HepG2 (cell line): ENCODE measurements around the gene RAPGEF6. TPM values are rescaled to one million over a fixed set of nuclear protein-coding genes. Genes with fewer than 3 reads are reported as not detected.
A peak's percentile ranks its signal among the peaks of the same experiment; 100 is the strongest.

ENCODE experiments used
- ATF2 ChIP-seq: sonication (generic); formaldehyde crosslinking; IDR thresholded peaks from 2 replicates; pipeline ENCODE4 v1.4.0; 2020; ENCODE audit warnings: missing genetic modification reagents
- ATRX ChIP-seq: sonication (generic); formaldehyde crosslinking; IDR thresholded peaks from 2 replicates; pipeline ENCODE4 v1.4.0; 2020; ENCODE audit warnings: missing genetic modification reagents, borderline replicate concordance
- BCL6 ChIP-seq: IDR thresholded peaks from 2 replicates; pipeline ENCODE4 v1.6.1; 2016; ENCODE audit warnings: missing genetic modification reagents, missing compliant biosample characterization
- CHCHD3 ChIP-seq: sonication (generic); formaldehyde crosslinking; IDR thresholded peaks from 2 replicates; pipeline ENCODE4 v1.8.0; 2022; ENCODE audit warnings: mild to moderate bottlenecking, missing genetic modification reagents, moderate library complexity
- ELF3 ChIP-seq: IDR thresholded peaks from 2 replicates; pipeline ENCODE4 v1.6.1; 2016; ENCODE audit warnings: missing genetic modification reagents, missing compliant biosample characterization
- ELK4 ChIP-seq: sonication (generic); formaldehyde crosslinking; IDR thresholded peaks from 2 replicates; pipeline ENCODE4 v1.9.0; 2021; ENCODE audit warnings: missing genetic modification reagents, borderline replicate concordance
- FOXP1 ChIP-seq, 2 experiments: fragments of 450-650 bp in 1 of 2; IDR thresholded peaks; 2 replicates each; pipeline ENCODE4 v1.6.1; 2017 to 2018; ENCODE audit warnings: antibody characterized with exemption in 1 of 2
- PAWR ChIP-seq: sonication (generic); formaldehyde crosslinking; IDR thresholded peaks from 2 replicates; pipeline ENCODE4 v1.4.0; 2020; ENCODE audit warnings: missing genetic modification reagents, mild to moderate bottlenecking, borderline replicate concordance
- RAD21 ChIP-seq: fragments of 450-650 bp; formaldehyde crosslinking; IDR thresholded peaks from 2 replicates; pipeline ENCODE4 v1.5.0; 2020; ENCODE audit warnings: mild to moderate bottlenecking
- SIN3B ChIP-seq: fragments of 150-350 bp; IDR thresholded peaks from 2 replicates; pipeline ENCODE4 v1.6.1; 2014; ENCODE audit warnings: low read length
- SMAD9 ChIP-seq: sonication (generic); formaldehyde crosslinking; IDR thresholded peaks from 2 replicates; pipeline ENCODE4 v1.5.1; 2020; ENCODE audit warnings: mild to moderate bottlenecking, missing genetic modification reagents
- SMARCE1 ChIP-seq: fragments of 450-650 bp; IDR thresholded peaks from 2 replicates; pipeline ENCODE4 v1.6.1; 2017; ENCODE audit warnings: borderline replicate concordance
- SNRNP70 ChIP-seq: fragments of 200-400 bp; formaldehyde crosslinking; IDR thresholded peaks from 2 replicates; pipeline ENCODE4 v1.6.1; 2017; ENCODE audit warnings: mild to moderate bottlenecking, low read depth, low read length, moderate library complexity
- SOX6 ChIP-seq, 2 experiments: fragments of 450-650 bp in 1 of 2; sonication (generic) in 1 of 2; formaldehyde crosslinking in 1 of 2; IDR thresholded peaks; 2 replicates each; pipeline versions ENCODE4 v1.4.0 to v1.6.1; 2017 to 2020; ENCODE audit warnings: antibody characterized with exemption in 1 of 2, mild to moderate bottlenecking in 1 of 2, missing genetic modification reagents in 1 of 2
- STAG1 ChIP-seq: sonication (generic); formaldehyde crosslinking; IDR thresholded peaks from 2 replicates; pipeline ENCODE4 v1.4.0; 2020; ENCODE audit warnings: missing genetic modification reagents
- TAF1 ChIP-seq: sonication (generic); formaldehyde crosslinking; IDR thresholded peaks from 2 replicates; pipeline ENCODE4 v1.4.0; 2020; ENCODE audit warnings: missing genetic modification reagents
- ZBTB3 ChIP-seq: sonication (generic); formaldehyde crosslinking; IDR thresholded peaks from 2 replicates; pipeline ENCODE4 v1.4.0; 2020; ENCODE audit warnings: low read depth, mild to moderate bottlenecking, moderate library complexity, missing genetic modification reagents, borderline replicate concordance
- ZBTB37 ChIP-seq: sonication (generic); formaldehyde crosslinking; IDR thresholded peaks from 2 replicates; pipeline ENCODE4 v1.4.0; 2020; ENCODE audit warnings: mild to moderate bottlenecking, missing genetic modification reagents
- ZFP37 ChIP-seq: sonication (generic); formaldehyde crosslinking; IDR thresholded peaks from 2 replicates; pipeline ENCODE4 v1.4.0; 2020; ENCODE audit warnings: missing genetic modification reagents, borderline replicate concordance
- ZMYM2 ChIP-seq: sonication (generic); formaldehyde crosslinking; IDR thresholded peaks from 2 replicates; pipeline ENCODE4 v1.8.0; 2022; ENCODE audit warnings: mild to moderate bottlenecking, missing genetic modification reagents
- ZNF17 ChIP-seq: sonication (generic); formaldehyde crosslinking; IDR thresholded peaks from 2 replicates; pipeline ENCODE4 v1.5.0; 2020; ENCODE audit warnings: mild to moderate bottlenecking, missing genetic modification reagents
- ZNF24 ChIP-seq: fragments of 450-650 bp; IDR thresholded peaks from 2 replicates; pipeline ENCODE4 v1.6.1; 2017; ENCODE audit warnings: antibody characterized with exemption, mild to moderate bottlenecking
- ZNF292 ChIP-seq: sonication (generic); formaldehyde crosslinking; IDR thresholded peaks from 2 replicates; pipeline ENCODE4 v1.8.1; 2022; ENCODE audit warnings: mild to moderate bottlenecking, low read depth, missing genetic modification reagents, borderline replicate concordance
- ZNF484 ChIP-seq: sonication (generic); formaldehyde crosslinking; IDR thresholded peaks from 2 replicates; pipeline ENCODE4 v1.5.1; 2020; ENCODE audit warnings: mild to moderate bottlenecking, low read depth, missing genetic modification reagents, borderline replicate concordance
- ZNF558 ChIP-seq: sonication (generic); formaldehyde crosslinking; IDR thresholded peaks from 2 replicates; pipeline ENCODE4 v1.9.0; 2022; ENCODE audit warnings: mild to moderate bottlenecking, missing genetic modification reagents, borderline replicate concordance
- ZNF572 ChIP-seq: sonication (generic); formaldehyde crosslinking; IDR thresholded peaks from 2 replicates; pipeline ENCODE4 v1.5.1; 2020; ENCODE audit warnings: mild to moderate bottlenecking, missing genetic modification reagents
- ZNF768 ChIP-seq: sonication (generic); formaldehyde crosslinking; IDR thresholded peaks from 2 replicates; pipeline ENCODE4 v1.4.0; 2020; ENCODE audit warnings: missing genetic modification reagents
- ZNF781 ChIP-seq: sonication (generic); formaldehyde crosslinking; IDR thresholded peaks from 2 replicates; pipeline ENCODE4 v1.5.1; 2020; ENCODE audit warnings: borderline replicate concordance, mild to moderate bottlenecking, missing genetic modification reagents; ENCODE audit errors: not compliant biosample characterization
- polyA plus RNA-seq, 8 experiments: library from polyadenylated mRNA; depleted of rRNA in 3 of 8; stranded (reverse) in 7 of 8; unstranded in 1 of 8; fragments of >200 nt; fragmentation: Illumina TruSeq in 4 of 8; extraction: Trizol in 4 of 8; gene quantifications; 2 replicates each; pipeline versions ENCODE4 v1.2.1 to v1.2.3, GENCODE V29; 2011 to 2016; ENCODE audit warnings: low read depth in 4 of 8, missing spikeins in 1 of 8, mixed read lengths in 1 of 8; ENCODE audit not compliant: insufficient read depth in 1 of 8
- total RNA-seq, 5 experiments: library from RNA; depleted of rRNA; stranded (reverse); fragments of >200 nt; fragmentation: Illumina TruSeq; extraction: Trizol; gene quantifications; 2 replicates each; pipeline ENCODE4 v1.2.3, GENCODE V29; 2016; ENCODE audit warnings: low read depth in 1 of 5

Gene RAPGEF6
- total and polyA plus RNA-seq, 2 of the 13 experiments (the other 11 are each of a cell fraction or from before 2014, with no cell fraction given) = 7.7 to 24.6 TPM

- no peak for TF ChIP-seq SOX6 (IDR thresholded peaks at IDR 0.05)
- TF ChIP-seq SOX6 (CRISPR knock-in tag; IDR thresholded peaks at IDR 0.05) = no peak
- TF ChIP-seq ELF3 (CRISPR knock-in tag) = 0 out of 2 replicates have a peak, but pooled peaks have one; percentile 40
- no peak for TF ChIP-seq ELK4 (CRISPR knock-in tag)
- TF ChIP-seq ZNF17 (CRISPR knock-in tag) = no peak
- TF ChIP-seq ATF2 (CRISPR knock-in tag) = no peak
- TF ChIP-seq ZNF292 (CRISPR knock-in tag) = no peak
- no peak for TF ChIP-seq ZBTB37
- TF ChIP-seq ZNF558 (CRISPR knock-in tag) = no peak
- TF ChIP-seq SNRNP70 = no peak
- TF ChIP-seq SIN3B = 0 out of 2 replicates have a peak, but pooled peaks have one; percentile 44
- no peak for TF ChIP-seq ATRX (CRISPR knock-in tag)
- no peak for TF ChIP-seq ZNF24
- TF ChIP-seq ZMYM2 (CRISPR knock-in tag) = no peak
- TF ChIP-seq ZFP37 (CRISPR knock-in tag) = no peak
- TF ChIP-seq STAG1 = peak; percentile 93
- no peak for TF ChIP-seq ZNF768
- no peak for TF ChIP-seq ZNF572
- no peak for TF ChIP-seq ZNF484 (CRISPR knock-in tag)
- peak; percentile 18; the same call in 1 of the 2 replicates for TF ChIP-seq BCL6 (CRISPR knock-in tag)
- no peak for TF ChIP-seq ZBTB3 (CRISPR knock-in tag)
- TF ChIP-seq SMAD9 = no peak
- no peak for TF ChIP-seq PAWR
- no peak for TF ChIP-seq SMARCE1
- peak; percentile 87 for TF ChIP-seq RAD21
- no peak for TF ChIP-seq TAF1
- TF ChIP-seq CHCHD3 (CRISPR knock-in tag) = no peak
- TF ChIP-seq FOXP1 (IDR thresholded peaks at IDR 0.05) = no peak
- TF ChIP-seq FOXP1 (CRISPR knock-in tag; IDR thresholded peaks at IDR 0.05) = no peak
- peak; percentile 42 for TF ChIP-seq ZNF781 (CRISPR knock-in tag)
Observed at GRCh38 chr5:131589510-131590348, 45.3 kb downstream of the RAPGEF6 start (continued).
